Caco-2 (cell line): ENCODE results near the gene IFIT2. TPM values are rescaled to one million over a fixed set of nuclear protein-coding genes. Genes with fewer than 3 reads are reported as not detected.
A peak's percentile ranks its signal among the peaks of the same experiment; 100 is the strongest.

ENCODE experiments used
- BruUV-seq: library from RNA; stranded (reverse); fragments of 400-500 nt; replicated peaks from 2 replicates; lab custom pipeline; 2021; lab: Mats Ljungman, UMichigan
- CTCF ChIA-PET: fragments of 300-600 bp; sonication (Branson Sonifier 250); formaldehyde crosslinking; loops from one replicate; lab custom pipeline; 2022; ENCODE audit warnings: antibody characterized with exemption; lab: Charles Lee
- POLR2A ChIA-PET: fragments of 300-600 bp; sonication (Branson Sonifier 250); formaldehyde crosslinking; loops from one replicate; lab custom pipeline; 2022; ENCODE audit warnings: antibody characterized with exemption; lab: Charles Lee
- DNase-seq, 2 experiments: peaks; one replicate each; pipeline versions ENCODE4 v3.0.0 to v3.0.0-alpha.2; 2020 to 2022
- H3K27me3 ChIP-seq: replicated peaks from 2 replicates; pipeline ENCODE4 v1.6.0; 2011; ENCODE audit warnings: low read length; ENCODE audit not compliant: control insufficient read depth, insufficient read depth
- H3K36me3 ChIP-seq: 2 replicates; pipeline ENCODE4 v1.5.1; 2011; ENCODE audit warnings: low read length; ENCODE audit not compliant: control insufficient read depth, insufficient read depth
- H3K4me1 ChIP-seq: fragments of 250-450 bp; sonication (Bioruptor Pico); 2 replicates; pipeline ENCODE4 v1.5.1; 2020; ENCODE audit warnings: mild to moderate bottlenecking
- H3K4me3 ChIP-seq: 2 replicates; pipeline ENCODE4 v1.5.1; 2011; ENCODE audit warnings: low read depth, mild to moderate bottlenecking, control low read depth, low read length
- H3K9me3 ChIP-seq: fragments of 250-450 bp; sonication (Bioruptor Pico); 2 replicates; pipeline ENCODE4 v1.5.1; 2020; ENCODE audit warnings: mild to moderate bottlenecking, moderate library complexity
- H3K27ac Mint-ChIP-seq: one replicate; pipeline ENCODE4 v1.8.0; 2022; ENCODE audit warnings: mixed read lengths; ENCODE audit not compliant: unreplicated experiment
- H3K27me3 Mint-ChIP-seq: one replicate; pipeline ENCODE4 v1.8.0; 2022; ENCODE audit warnings: mixed read lengths; ENCODE audit not compliant: insufficient read depth, unreplicated experiment
- H3K36me3 Mint-ChIP-seq: one replicate; pipeline ENCODE4 v1.8.0; 2022; ENCODE audit warnings: mild to moderate bottlenecking, mixed read lengths; ENCODE audit not compliant: insufficient read depth, unreplicated experiment
- H3K4me1 Mint-ChIP-seq: one replicate; pipeline ENCODE4 v1.8.0; 2022; ENCODE audit warnings: low read depth, mixed read lengths; ENCODE audit not compliant: unreplicated experiment
- H3K4me3 Mint-ChIP-seq: one replicate; pipeline ENCODE4 v1.8.0; 2022; ENCODE audit warnings: mild to moderate bottlenecking, moderate library complexity, mixed read lengths; ENCODE audit not compliant: unreplicated experiment
- H3K9me3 Mint-ChIP-seq: one replicate; pipeline ENCODE4 v1.8.0; 2022; ENCODE audit warnings: mixed read lengths; ENCODE audit not compliant: unreplicated experiment
- CTCF ChIP-seq, 2 experiments: fragments of 200-600 bp in 1 of 2; IDR thresholded peaks; 1 replicate in 1 of 2; 2 replicates in 1 of 2; pipeline versions ENCODE4 v1.5.1 to v1.8.0; 2011 to 2022; ENCODE audit warnings: antibody characterized with exemption in 1 of 2, control low read depth in 1 of 2, inconsistent platforms in 1 of 2, low read depth in 1 of 2, low read length in 1 of 2, mild to moderate bottlenecking in 1 of 2, moderate library complexity in 1 of 2; ENCODE audit not compliant: insufficient read depth in 1 of 2, severe bottlenecking in 1 of 2, unreplicated experiment in 1 of 2
- intact Hi-C: fragments of 100-400 bp; cut with micrococcal nuclease; formaldehyde crosslinking; loops from one replicate; pipeline ENCODE4 v1.10.0; 2022; ENCODE audit not compliant: unreplicated experiment
- total RNA-seq: library from RNA; stranded (reverse); gene quantifications from 2 replicates; pipeline ENCODE4 v1.2.3, GENCODE V29; 2022

The IFIT2 gene
- total RNA-seq, 1 experiment from 2014 or later, result 0.43 TPM

- intact Hi-C loops, result no loop called here
- POLR2A ChIA-PET, result no interaction called here
- Mint-ChIP-seq H3K9me3 (no peaks in the 10 kb centered on the region), H3K27ac (no peak overlapping the region), H3K4me3 (no peak overlapping the region), H3K27me3 (no peaks in the 10 kb centered on the region), H3K4me1 (peaks cover 7% of the 10 kb centered on the region), H3K36me3 (no peaks in the 10 kb centered on the region)
- DNase-seq, result no peak
- H3K9me3 ChIP-seq, result no peaks in the 10 kb centered on the region
- no peaks in the 10 kb centered on the region for H3K27me3 ChIP-seq
- CTCF ChIA-PET, result no interaction called here
- no peak for TF ChIP-seq CTCF (IDR thresholded peaks at IDR 0.05; ENCODE audit: insufficient read depth in 1 of 2, low read depth in 1 of 2, low read length in 1 of 2, severe bottlenecking in 1 of 2, unreplicated experiment in 1 of 2)
- no TSS peak for BruUV-seq
- H3K4me3 ChIP-seq, result no peak overlapping the region
- H3K4me1 ChIP-seq, result peaks cover 4% of the 10 kb centered on the region
- no peaks in the 10 kb centered on the region for H3K36me3 ChIP-seq
Observed at GRCh38 chr10:89338713-89339112, 36.9 kb downstream of the IFIT2 start.

GRCh38 chr10:89339875-89340274 is 38.0 kb downstream of the IFIT2 start:
- CTCF ChIA-PET, result interaction anchor here (0.7 kb wide), 1 partner anchor 77 kb away, joined by 3 read pairs; no protein-coding TSS in a partner anchor
- BruUV-seq, result no TSS peak
- Histone ChIP-seq H3K9me3 (no peaks in the 10 kb centered on the region), H3K4me3 (no peak overlapping the region), H3K27me3 (no peaks in the 10 kb centered on the region), H3K4me1 (no peaks in the 10 kb centered on the region), H3K36me3 (no peaks in the 10 kb centered on the region)
- H3K9me3 Mint-ChIP-seq, result no peaks in the 10 kb centered on the region
- no peak overlapping the region for H3K4me3 Mint-ChIP-seq
- peak overlapping the region; percentile 61 for H3K27ac Mint-ChIP-seq
- POLR2A ChIA-PET, result no interaction called here
- H3K27me3 Mint-ChIP-seq, result no peaks in the 10 kb centered on the region
- no peak for DNase-seq
- TF ChIP-seq CTCF (IDR thresholded peaks at IDR 0.05; ENCODE audit: insufficient read depth in 1 of 2, low read depth in 1 of 2, low read length in 1 of 2, severe bottlenecking in 1 of 2, unreplicated experiment in 1 of 2), result no peak
- H3K4me1 Mint-ChIP-seq, result peaks cover 7% of the 10 kb centered on the region
- intact Hi-C loops, result no loop called here
- H3K36me3 Mint-ChIP-seq, result no peaks in the 10 kb centered on the region

- CTCF ChIA-PET, result no interaction called here
- Mint-ChIP-seq H3K4me3 (no peak overlapping the region), H3K9me3 (no peaks in the 10 kb centered on the region), H3K36me3 (no peaks in the 10 kb centered on the region), H3K27me3 (no peaks in the 10 kb centered on the region), H3K27ac (no peak overlapping the region), H3K4me1 (peaks cover 19% of the 10 kb centered on the region)
- Histone ChIP-seq H3K4me3 (no peak overlapping the region), H3K9me3 (no peaks in the 10 kb centered on the region), H3K36me3 (no peaks in the 10 kb centered on the region), H3K4me1 (peaks cover 8% of the 10 kb centered on the region), H3K27me3 (no peaks in the 10 kb centered on the region)
- no TSS peak for BruUV-seq
- intact Hi-C loops, result no loop called here
- no peak for TF ChIP-seq CTCF (IDR thresholded peaks at IDR 0.05; ENCODE audit: insufficient read depth in 1 of 2, low read depth in 1 of 2, low read length in 1 of 2, severe bottlenecking in 1 of 2, unreplicated experiment in 1 of 2)
- POLR2A ChIA-PET, result no interaction called here
- no peak for DNase-seq
Observed at GRCh38 chr10:89341649-89342048, 39.8 kb downstream of the IFIT2 start.
